Measurements from ENCODE around the gene MMGT1.

MMGT1 gene

DNA sequence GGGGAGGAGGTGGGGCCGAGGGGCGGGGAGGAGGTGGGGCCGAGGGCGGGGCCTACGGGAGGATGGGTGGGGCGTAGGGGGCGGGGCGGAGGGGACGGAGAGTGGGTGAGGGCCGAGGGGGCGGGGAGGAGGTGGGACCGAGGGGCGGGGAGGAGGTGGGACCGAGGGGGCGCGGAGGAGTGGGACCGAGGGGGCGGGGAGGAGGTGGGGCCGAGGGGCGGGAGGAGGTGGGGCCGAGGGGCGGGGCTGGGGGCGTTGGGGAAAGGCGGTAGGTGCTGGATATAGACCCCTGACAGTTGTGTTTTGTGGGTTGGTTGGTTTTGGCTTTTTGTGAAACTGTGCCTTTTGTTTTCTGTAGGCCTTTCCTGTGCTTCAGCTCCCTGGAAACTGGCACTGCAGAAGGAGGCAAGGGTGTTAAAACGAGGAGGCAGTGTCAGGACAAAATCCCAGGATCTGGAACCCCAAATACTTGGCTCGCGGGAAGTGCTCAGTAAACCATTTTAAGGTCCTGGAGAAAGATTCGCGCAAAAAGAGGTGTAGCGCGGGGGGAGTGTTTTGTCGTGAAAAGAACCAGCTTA lies 580 bp upstream of the MMGT1 start:
- CTCF ChIA-PET: interaction anchor here (1.0 kb wide), 1 partner anchor 294 kb away, joined by 6 read pairs; no protein-coding TSS in a partner anchor
- H3K9me3 ChIP-seq (ENCODE audit: control insufficient read depth, insufficient read depth, low read depth, low read length): no peaks in the 10 kb centered on the region
- peak overlapping the region; percentile 29 for H3K4me3 ChIP-seq (ENCODE audit: low read depth, low read length)
- H3K36me3 ChIP-seq (ENCODE audit: control insufficient read depth in 2 of 2, insufficient read depth in 1 of 2, low read length in 2 of 2): peaks cover 0 to 1% of the 10 kb centered on the region in 2 experiments; a peak in 1 of 3 replicates
- H3K4me1 ChIP-seq (ENCODE audit: control insufficient read depth, insufficient read depth, low read length): no peaks in the 10 kb centered on the region
- H3K27ac ChIP-seq (ENCODE audit: extremely low read depth, low read depth, low read length): no peak overlapping the region
- POLR2A ChIA-PET: interaction anchor here (0.8 to 0.9 kb wide), 2 partner anchors 11 to 22 kb away, joined by 3 to 4 read pairs; partner anchors contain the start of gene SLC9A6
- TF ChIP-seq, protein P1, sequence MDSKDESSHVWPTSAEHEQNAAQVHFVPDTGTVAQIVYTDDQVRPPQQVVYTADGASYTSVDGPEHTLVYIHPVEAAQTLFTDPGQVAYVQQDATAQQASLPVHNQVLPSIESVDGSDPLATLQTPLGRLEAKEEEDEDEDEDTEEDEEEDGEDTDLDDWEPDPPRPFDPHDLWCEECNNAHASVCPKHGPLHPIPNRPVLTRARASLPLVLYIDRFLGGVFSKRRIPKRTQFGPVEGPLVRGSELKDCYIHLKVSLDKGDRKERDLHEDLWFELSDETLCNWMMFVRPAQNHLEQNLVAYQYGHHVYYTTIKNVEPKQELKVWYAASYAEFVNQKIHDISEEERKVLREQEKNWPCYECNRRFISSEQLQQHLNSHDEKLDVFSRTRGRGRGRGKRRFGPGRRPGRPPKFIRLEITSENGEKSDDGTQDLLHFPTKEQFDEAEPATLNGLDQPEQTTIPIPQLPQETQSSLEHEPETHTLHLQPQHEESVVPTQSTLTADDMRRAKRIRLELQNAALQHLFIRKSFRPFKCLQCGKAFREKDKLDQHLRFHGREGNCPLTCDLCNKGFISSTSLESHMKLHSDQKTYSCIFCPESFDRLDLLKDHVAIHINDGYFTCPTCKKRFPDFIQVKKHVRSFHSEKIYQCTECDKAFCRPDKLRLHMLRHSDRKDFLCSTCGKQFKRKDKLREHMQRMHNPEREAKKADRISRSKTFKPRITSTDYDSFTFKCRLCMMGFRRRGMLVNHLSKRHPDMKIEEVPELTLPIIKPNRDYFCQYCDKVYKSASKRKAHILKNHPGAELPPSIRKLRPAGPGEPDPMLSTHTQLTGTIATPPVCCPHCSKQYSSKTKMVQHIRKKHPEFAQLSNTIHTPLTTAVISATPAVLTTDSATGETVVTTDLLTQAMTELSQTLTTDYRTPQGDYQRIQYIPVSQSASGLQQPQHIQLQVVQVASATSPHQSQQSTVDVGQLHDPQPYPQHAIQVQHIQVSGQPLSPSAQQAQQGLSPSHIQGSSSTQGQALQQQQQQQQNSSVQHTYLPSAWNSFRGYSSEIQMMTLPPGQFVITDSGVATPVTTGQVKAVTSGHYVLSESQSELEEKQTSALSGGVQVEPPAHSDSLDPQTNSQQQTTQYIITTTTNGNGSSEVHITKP (tag by site-specific recombination; IDR thresholded peaks at IDR 0.05): no peak
- peak; percentile 65 for TF ChIP-seq KLF10 (tag by site-specific recombination; IDR thresholded peaks at IDR 0.05)
- peak; percentile 21; the same call in 1 of the 2 replicates for TF ChIP-seq KLF8 (tag by site-specific recombination; IDR thresholded peaks at IDR 0.05)
- TF ChIP-seq SP2 (tag by site-specific recombination; IDR thresholded peaks at IDR 0.05): peak; percentile 31
- no peak for TF ChIP-seq BCL11B (tag by site-specific recombination; IDR thresholded peaks at IDR 0.05; ENCODE audit: low read depth)
- TF ChIP-seq, protein P2, sequence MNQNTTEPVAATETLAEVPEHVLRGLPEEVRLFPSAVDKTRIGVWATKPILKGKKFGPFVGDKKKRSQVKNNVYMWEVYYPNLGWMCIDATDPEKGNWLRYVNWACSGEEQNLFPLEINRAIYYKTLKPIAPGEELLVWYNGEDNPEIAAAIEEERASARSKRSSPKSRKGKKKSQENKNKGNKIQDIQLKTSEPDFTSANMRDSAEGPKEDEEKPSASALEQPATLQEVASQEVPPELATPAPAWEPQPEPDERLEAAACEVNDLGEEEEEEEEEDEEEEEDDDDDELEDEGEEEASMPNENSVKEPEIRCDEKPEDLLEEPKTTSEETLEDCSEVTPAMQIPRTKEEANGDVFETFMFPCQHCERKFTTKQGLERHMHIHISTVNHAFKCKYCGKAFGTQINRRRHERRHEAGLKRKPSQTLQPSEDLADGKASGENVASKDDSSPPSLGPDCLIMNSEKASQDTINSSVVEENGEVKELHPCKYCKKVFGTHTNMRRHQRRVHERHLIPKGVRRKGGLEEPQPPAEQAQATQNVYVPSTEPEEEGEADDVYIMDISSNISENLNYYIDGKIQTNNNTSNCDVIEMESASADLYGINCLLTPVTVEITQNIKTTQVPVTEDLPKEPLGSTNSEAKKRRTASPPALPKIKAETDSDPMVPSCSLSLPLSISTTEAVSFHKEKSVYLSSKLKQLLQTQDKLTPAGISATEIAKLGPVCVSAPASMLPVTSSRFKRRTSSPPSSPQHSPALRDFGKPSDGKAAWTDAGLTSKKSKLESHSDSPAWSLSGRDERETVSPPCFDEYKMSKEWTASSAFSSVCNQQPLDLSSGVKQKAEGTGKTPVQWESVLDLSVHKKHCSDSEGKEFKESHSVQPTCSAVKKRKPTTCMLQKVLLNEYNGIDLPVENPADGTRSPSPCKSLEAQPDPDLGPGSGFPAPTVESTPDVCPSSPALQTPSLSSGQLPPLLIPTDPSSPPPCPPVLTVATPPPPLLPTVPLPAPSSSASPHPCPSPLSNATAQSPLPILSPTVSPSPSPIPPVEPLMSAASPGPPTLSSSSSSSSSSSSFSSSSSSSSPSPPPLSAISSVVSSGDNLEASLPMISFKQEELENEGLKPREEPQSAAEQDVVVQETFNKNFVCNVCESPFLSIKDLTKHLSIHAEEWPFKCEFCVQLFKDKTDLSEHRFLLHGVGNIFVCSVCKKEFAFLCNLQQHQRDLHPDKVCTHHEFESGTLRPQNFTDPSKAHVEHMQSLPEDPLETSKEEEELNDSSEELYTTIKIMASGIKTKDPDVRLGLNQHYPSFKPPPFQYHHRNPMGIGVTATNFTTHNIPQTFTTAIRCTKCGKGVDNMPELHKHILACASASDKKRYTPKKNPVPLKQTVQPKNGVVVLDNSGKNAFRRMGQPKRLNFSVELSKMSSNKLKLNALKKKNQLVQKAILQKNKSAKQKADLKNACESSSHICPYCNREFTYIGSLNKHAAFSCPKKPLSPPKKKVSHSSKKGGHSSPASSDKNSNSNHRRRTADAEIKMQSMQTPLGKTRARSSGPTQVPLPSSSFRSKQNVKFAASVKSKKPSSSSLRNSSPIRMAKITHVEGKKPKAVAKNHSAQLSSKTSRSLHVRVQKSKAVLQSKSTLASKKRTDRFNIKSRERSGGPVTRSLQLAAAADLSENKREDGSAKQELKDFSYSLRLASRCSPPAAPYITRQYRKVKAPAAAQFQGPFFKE (tag by site-specific recombination; IDR thresholded peaks at IDR 0.05; ENCODE audit: borderline replicate concordance): no peak
- TF ChIP-seq ZNF792 (tag by site-specific recombination; IDR thresholded peaks at IDR 0.05): no peak
- TF ChIP-seq ZNF24 (tag by site-specific recombination; IDR thresholded peaks at IDR 0.05): no peak
- TF ChIP-seq ZNF416 (tag by site-specific recombination; IDR thresholded peaks at IDR 0.05): no peak
- TF ChIP-seq ZNF266 (tag by site-specific recombination; IDR thresholded peaks at IDR 0.05; ENCODE audit: low read depth): no peak
- no peak for TF ChIP-seq ZNF10 (tag by site-specific recombination; IDR thresholded peaks at IDR 0.05)
- peak; percentile 60 for TF ChIP-seq SP3 (tag by site-specific recombination; IDR thresholded peaks at IDR 0.05)
- TF ChIP-seq ZBTB20 (tag by site-specific recombination; IDR thresholded peaks at IDR 0.05): no peak
- TF ChIP-seq, protein P3, sequence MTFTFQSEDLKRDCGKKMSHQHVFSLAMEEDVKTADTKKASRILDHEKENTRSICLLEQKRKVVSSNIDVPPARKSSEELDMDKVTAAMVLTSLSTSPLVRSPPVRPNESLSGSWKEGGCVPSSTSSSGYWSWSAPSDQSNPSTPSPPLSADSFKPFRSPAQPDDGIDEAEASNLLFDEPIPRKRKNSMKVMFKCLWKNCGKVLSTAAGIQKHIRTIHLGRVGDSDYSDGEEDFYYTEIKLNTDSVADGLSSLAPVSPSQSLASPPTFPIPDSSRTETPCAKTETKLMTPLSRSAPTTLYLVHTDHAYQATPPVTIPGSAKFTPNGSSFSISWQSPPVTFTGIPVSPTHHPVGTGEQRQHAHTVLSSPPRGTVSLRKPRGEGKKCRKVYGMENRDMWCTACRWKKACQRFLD (tag by site-specific recombination; IDR thresholded peaks at IDR 0.05): no peak
- no peak for TF ChIP-seq TCF7L2 (IDR thresholded peaks at IDR 0.05; ENCODE audit: borderline replicate concordance, low read depth, low read length)
- TF ChIP-seq ZNF302 (tag by site-specific recombination; IDR thresholded peaks at IDR 0.05; ENCODE audit: low read depth): no peak
- no peak for TF ChIP-seq ZNF48 (tag by site-specific recombination; IDR thresholded peaks at IDR 0.05)
- TF ChIP-seq, protein P4, sequence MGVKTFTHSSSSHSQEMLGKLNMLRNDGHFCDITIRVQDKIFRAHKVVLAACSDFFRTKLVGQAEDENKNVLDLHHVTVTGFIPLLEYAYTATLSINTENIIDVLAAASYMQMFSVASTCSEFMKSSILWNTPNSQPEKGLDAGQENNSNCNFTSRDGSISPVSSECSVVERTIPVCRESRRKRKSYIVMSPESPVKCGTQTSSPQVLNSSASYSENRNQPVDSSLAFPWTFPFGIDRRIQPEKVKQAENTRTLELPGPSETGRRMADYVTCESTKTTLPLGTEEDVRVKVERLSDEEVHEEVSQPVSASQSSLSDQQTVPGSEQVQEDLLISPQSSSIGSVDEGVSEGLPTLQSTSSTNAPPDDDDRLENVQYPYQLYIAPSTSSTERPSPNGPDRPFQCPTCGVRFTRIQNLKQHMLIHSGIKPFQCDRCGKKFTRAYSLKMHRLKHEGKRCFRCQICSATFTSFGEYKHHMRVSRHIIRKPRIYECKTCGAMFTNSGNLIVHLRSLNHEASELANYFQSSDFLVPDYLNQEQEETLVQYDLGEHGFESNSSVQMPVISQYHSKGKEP (tag by site-specific recombination; IDR thresholded peaks at IDR 0.05): no peak
- TF ChIP-seq ZNF707 (tag by site-specific recombination; IDR thresholded peaks at IDR 0.05): no peak
- TF ChIP-seq KLF1 (tag by site-specific recombination; IDR thresholded peaks at IDR 0.05): no peak
- no peak for TF ChIP-seq ZBTB7A (tag by site-specific recombination; IDR thresholded peaks at IDR 0.05; ENCODE audit: low read depth)
- no peak for TF ChIP-seq ZFHX2 (tag by site-specific recombination; conservative IDR thresholded peaks at IDR 0.05)
- TF ChIP-seq ZBTB8A (tag by site-specific recombination; IDR thresholded peaks at IDR 0.05): no peak
